GM18858 (cell line): ENCODE measurements around the gene LARP6.

ENCODE experiments used
- ATAC-seq: cut with Tn5 transposase; IDR thresholded peaks from one replicate; pipeline ENCODE4 v1.9.1; 2021; ENCODE audit not compliant: unreplicated experiment

Gene LARP6

GRCh38 chr15:70796516-70797310, 57.2 kb downstream of the LARP6 start:
- ATAC-seq, result no peak

DNA sequence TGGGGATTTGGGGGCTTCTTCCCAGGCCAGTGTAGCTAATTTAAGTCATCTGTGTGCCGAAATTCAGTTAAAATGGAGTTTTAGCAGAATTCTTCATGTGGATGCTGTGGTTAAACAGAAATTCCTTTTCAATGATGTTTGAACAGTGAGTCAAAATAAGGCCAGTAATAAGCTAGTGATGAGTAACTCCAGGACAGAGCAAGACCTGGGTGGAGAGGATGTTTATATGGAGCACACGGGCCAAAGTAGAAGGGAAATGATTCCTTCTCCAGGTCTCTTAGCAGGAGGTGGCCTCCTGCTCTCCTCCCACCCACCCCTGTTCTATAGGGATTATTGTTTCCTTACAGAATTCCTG, 58.7 kb downstream of the LARP6 start:
- no peak for ATAC-seq

DNA sequence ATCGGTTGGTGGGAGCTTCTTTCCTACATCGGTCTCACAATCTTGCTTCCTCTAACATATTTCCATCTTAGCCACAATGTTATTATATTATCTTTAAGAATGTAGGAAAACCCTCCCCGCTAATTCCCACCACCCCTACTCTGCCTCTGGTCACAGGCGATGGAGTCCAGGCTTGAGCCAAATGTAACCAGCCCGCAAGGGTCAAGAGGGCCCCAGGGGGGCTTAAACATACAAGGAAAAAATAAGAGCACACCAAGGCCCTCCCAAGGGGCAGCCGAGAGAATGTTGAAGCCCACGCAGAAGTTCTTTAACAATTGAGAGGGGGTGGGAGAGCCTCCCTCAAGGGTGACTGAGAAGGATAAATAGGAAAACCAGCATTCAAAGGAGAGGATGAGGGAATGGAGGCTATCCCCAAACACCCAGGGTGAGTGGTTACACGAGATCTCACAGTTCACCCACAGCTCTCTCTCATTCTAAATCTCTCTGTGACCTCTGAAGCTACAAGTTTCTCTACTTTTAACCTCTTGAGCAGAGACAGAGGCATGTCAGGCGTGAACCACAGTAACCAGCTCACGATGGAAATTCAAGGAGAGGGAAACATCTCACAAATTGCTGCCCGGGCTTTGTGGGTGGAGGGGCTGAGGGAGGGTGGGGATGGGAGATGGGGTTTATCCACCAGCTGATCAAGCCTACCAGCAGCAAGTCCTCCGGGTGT, 59.2 kb downstream of the LARP6 start:
- no peak for ATAC-seq

- ATAC-seq, result no peak
Measured at GRCh38 chr15:70793694-70794093, 60.3 kb downstream of the LARP6 start.

DNA sequence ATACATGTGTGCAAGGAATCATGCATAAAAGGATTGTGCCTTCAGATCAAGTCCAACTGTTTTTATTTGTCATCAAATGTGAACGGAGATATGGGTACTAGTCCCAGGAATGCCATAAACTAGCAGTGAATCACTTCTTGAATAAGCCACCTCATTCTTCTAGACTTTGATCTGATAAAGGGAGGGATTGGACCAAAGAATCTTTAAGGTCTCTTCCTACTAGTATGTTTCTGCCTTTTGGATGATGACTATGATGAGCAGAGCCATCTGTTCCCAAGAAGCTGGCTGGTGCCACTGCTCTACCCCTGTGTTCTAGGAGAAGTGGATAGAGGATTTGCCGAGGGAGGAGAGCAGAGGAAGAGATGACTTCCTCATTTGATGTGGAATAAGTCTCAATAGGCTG, 61.8 kb downstream of the LARP6 start:
- ATAC-seq, result no peak

DNA sequence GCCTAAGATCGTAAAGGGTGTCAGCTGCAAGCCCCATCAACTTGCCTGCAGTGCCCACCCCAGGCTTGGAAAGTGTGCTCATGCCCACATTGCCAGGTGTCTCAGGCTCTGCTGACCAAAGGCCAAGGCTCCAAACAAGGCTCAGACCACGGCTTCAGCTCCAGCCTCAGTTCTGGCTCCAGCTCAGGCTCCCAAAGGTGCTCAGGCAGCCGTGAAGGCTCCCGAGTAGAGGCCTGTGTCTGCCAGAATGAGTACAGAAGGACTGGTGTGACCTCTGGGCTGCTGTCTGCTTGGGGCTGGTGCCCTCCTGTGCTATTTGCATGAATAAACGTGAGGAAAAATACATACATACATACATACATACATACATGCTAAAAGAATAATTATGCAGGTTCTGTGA, 62.7 kb downstream of the LARP6 start:
- no peak for ATAC-seq

DNA sequence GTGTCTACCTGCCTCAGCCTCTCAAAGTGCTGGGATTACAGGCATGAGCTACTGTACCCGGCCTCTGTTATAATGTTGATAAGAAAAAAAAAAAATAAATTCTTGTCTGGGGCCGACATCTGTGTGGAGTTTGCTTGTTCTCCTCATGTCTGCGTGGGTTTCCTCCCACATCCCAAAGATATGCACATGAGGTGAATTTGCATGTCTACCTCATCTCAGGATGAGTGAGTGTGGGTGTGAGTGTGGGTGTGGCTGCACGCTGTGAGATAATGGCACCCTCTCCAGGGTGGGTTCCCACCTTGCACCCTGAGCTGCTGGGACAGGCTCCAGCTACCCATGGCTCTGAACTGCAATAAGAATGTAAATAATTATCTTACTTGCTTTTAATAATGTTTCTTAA, 64.7 kb downstream of the LARP6 start:
- ATAC-seq, result no peak

GRCh38 chr15:70788114-70789049, 65.6 kb downstream of the LARP6 start:
- no peak for ATAC-seq

GRCh38 chr15:70786996-70787395, 67.0 kb downstream of the LARP6 start:
- no peak for ATAC-seq

DNA sequence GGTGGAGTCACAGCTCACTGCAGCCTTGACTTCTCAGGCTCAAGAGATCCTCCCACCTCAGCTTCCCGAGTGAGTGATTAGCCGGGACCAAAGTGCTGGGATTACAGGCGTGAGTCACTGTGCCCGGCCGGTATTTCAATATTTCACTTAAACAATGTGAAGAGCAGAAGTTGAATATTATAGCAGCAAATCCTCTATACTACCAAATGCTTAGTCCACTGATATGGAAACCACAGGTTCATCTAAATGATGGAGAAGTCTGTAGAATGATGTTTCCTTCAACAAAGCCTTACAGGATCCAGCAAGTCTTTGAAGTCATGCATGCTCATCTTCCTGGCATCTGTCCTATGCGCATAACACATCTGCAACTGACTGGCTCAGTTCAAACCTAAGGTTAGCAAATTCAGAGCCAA, 70.3 kb downstream of the LARP6 start:
- ATAC-seq, result no peak

GRCh38 chr15:70783041-70783440, 70.9 kb downstream of the LARP6 start:
- ATAC-seq, result no peak

DNA sequence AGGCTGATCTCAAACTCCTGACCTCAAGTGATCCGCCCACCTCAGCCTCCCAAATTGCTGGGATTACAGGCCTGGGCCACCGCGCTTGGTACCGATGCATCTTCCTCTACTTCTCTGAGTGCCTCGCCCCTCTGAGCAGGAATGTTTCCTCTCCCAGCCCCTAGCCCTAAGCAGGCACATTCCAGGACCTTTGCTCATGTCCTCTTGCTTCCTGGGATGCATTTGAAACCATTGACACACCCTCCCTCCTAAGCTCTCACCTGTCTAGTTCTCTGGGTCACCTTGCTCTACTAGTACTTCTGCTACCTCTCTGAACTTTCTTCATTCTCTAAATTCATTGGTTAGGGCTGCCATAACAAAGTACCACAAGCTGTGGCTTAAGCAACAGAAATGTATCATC, 72.7 kb downstream of the LARP6 start:
- ATAC-seq, result no peak
